NT2/D1 (cell line): ENCODE measurements around the gene NR3C1.

Experiments used
- DNase-seq: peaks from one replicate; pipeline ENCODE4 v3.0.0-alpha.2; 2011; ENCODE audit warnings: low read depth, low spot score
- H3K27me3 ChIP-seq: 2 replicates; pipeline ENCODE4 v1.6.0; 2011; ENCODE audit warnings: mild to moderate bottlenecking; ENCODE audit not compliant: insufficient read length, insufficient read depth
- H3K36me3 ChIP-seq: 2 replicates; pipeline ENCODE4 v1.6.1; 2011; ENCODE audit warnings: mild to moderate bottlenecking, low read length, mixed read lengths; ENCODE audit not compliant: insufficient read depth, insufficient read length
- H3K4me1 ChIP-seq: 2 replicates; pipeline ENCODE4 v1.5.1; 2011; ENCODE audit not compliant: insufficient read depth, insufficient read length
- H3K4me3 ChIP-seq: 2 replicates; pipeline ENCODE4 v1.5.1; 2011; ENCODE audit warnings: low read depth; ENCODE audit not compliant: insufficient read length
- H3K9ac ChIP-seq: 2 replicates; pipeline ENCODE4 v1.6.0; 2011; ENCODE audit warnings: low read depth; ENCODE audit not compliant: insufficient read length
- H3K9me3 ChIP-seq: 2 replicates; pipeline ENCODE4 v1.5.1; 2011; ENCODE audit warnings: mild to moderate bottlenecking, low read length; ENCODE audit not compliant: insufficient read depth
- SUZ12 ChIP-seq: IDR thresholded peaks from 2 replicates; pipeline ENCODE4 v1.6.1; 2011; ENCODE audit not compliant: insufficient read length, insufficient read depth; ENCODE audit errors: extremely low read depth
- YY1 ChIP-seq: IDR thresholded peaks from 2 replicates; pipeline ENCODE4 v1.6.1; 2011; ENCODE audit not compliant: insufficient read length, insufficient read depth
- ZNF274 ChIP-seq: IDR thresholded peaks from 2 replicates; pipeline ENCODE4 v1.6.1; 2011; ENCODE audit warnings: mild to moderate bottlenecking, low read depth, low read length

Gene NR3C1

DNA sequence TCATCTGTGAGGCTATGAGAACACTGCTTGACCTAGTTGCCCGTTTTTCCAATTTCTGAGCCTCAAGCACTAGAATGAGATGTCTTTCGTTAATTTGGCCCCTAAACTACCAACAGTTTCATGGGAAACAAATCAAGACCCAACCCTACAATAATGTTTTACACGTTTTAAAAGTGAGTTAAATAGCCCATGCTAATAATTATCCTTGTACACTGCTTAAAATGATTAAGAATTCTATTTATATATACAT lies 2.3 kb upstream of the NR3C1 start:
- H3K9me3 ChIP-seq, result no peaks in the 10 kb centered on the region
- H3K27me3 ChIP-seq, result peaks cover 16% of the 10 kb centered on the region
- no peak for DNase-seq
- no peak overlapping the region for H3K9ac ChIP-seq
- no peak for TF ChIP-seq SUZ12
- TF ChIP-seq ZNF274, result no peak
- TF ChIP-seq YY1, result no peak
- H3K4me3 ChIP-seq, result peak overlapping the region; percentile 61
- no peaks in the 10 kb centered on the region for H3K36me3 ChIP-seq
- no peaks in the 10 kb centered on the region for H3K4me1 ChIP-seq

DNA sequence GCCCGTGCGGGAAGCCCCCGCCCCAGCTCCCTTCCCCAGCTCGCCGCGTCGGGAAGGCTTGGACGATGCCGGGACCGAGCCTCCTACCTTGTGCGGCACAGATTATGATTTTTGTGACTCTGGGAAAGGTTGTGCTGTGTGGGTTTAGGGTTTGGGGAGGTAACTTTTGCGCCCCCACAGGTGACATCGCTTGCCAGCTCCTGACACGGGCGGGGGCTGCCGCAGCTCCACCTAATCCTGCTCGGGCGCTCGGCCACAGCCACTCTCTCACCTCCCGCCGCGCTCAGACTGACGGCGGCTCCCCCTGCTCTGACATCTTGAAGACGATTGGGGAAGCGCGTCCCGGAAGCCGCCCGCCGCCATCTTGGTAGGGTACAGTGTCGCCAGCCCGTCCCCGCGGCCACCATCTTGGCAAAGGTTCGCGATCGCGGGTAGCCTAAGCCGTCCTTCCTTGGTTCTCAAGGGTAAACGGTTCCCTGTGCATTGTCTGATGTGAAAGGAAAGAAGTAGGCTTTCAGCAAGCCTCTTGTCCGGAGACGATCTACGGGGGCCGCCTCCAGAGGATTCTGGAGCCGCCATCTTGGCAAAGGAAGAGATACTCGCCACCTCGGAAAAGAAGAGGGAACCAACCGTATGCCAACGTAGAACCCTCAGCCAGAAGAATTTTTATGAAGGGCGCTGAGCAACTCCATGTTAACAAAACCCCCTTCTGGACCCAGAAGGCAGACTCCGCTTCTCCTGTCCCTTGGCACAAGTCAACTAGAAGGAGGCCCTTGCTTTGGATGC lies 1.8 kb upstream of the NR3C1 start:
- Histone ChIP-seq H3K27me3 (peaks cover 16% of the 10 kb centered on the region), H3K9me3 (no peaks in the 10 kb centered on the region), H3K9ac (peak overlapping the region; percentile 71), H3K4me1 (no peaks in the 10 kb centered on the region), H3K36me3 (peaks cover 4% of the 10 kb centered on the region), H3K4me3 (peak overlapping the region; percentile 61)
- peak; percentile 95 for TF ChIP-seq YY1
- TF ChIP-seq ZNF274, result no peak
- DNase-seq, result peak; percentile 61

DNA sequence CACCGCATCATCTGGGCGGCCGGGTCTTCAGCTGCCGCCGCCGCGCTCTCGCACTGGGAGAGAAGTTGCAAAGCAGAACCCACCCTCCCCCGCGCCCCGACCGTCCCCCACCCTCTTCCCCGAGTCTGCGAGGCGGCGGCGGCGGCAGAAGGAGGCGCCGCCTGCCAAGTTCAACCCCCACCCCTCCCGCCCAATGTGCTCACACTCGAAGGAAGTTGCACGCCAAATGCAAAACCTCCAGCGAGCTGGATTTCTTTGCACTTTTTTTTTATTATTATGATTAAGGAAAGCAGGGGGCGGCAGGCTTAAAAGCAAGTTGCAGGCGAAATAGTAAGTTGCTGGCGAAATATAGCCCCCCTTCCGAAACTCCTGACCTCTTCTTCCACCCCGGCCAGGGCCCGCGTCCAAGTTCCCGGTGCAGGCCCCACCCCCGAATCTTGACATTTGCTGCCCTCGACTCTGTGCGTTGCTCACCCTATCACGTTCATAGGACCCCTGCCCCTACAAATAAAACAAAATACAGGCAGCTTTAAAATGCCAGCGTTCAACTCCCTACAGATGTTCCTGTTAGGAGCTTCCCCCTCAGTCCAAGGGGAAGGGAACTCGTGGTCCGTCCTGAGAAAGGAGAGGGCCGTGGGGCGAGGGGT lies 1.1 kb upstream of the NR3C1 start:
- Histone ChIP-seq H3K9me3 (no peaks in the 10 kb centered on the region), H3K27me3 (peaks cover 16% of the 10 kb centered on the region), H3K9ac (peak overlapping the region; percentile 71), H3K4me3 (peak overlapping the region; percentile 61), H3K36me3 (peaks cover 11% of the 10 kb centered on the region), H3K4me1 (no peaks in the 10 kb centered on the region)
- TF ChIP-seq SUZ12, result no peak
- no peak for TF ChIP-seq ZNF274
- no peak for TF ChIP-seq YY1
- peak; percentile 36 for DNase-seq

DNA sequence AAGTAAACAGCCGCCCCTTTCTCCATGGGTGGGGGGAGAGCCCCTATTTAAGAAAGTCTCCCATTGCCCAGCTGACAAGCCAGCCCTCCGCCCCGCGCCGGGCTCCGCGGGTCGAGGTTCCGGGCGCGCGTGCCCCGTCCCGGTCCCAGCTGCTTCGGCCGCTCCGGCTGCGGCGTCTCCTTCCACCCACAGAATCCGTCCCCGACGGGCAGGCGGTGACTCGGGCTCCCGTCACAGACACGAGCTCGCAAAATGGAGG lies 223 bp downstream of the NR3C1 start:
- Histone ChIP-seq H3K4me1 (no peaks in the 10 kb centered on the region), H3K9me3 (no peaks in the 10 kb centered on the region), H3K36me3 (peaks cover 13% of the 10 kb centered on the region), H3K9ac (peak overlapping the region; percentile 76), H3K27me3 (peaks cover 16% of the 10 kb centered on the region), H3K4me3 (peak overlapping the region; percentile 70)
- TF ChIP-seq ZNF274 (no peak), YY1 (no peak), SUZ12 (no peak)
- DNase-seq, result no peak

DNA sequence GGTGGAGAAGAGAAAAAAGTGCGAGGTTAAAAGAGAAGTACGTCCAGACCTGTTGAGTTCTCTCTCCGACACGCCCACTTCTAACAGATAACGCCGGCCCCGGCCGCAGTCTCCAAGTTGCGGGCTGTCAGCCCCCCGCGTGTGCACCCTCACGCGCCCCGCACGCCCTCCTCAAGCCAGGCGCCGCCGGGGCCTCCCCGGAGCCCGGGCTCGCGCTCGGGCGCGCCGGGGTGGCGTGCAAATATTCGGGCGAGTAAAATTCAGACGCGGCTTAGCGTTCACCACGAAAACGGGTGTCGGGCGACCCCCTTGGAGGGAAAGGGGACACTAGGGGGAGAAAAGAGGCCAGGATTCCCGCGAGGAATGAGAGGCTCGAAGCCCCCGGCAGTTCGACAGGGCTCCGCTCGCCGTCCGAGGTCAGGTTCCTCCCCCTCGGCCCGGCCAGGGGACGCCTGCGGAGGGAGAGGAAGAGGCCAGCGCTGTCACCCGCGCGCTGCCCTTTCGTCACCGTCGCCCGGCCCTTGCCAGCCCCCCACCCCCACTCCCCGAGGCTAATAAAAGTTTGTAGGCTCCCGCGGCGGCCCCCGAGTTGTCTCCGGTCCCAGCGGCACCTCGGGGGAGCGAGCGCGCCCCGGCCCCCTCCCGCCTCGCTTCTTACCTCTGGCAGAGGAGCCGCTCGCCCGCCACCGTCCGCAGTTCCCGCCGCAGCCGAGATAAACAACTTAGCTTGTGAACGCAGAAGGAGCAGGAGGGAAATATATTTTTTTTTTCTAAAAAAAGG lies 743 bp downstream of the NR3C1 start:
- Histone ChIP-seq H3K36me3 (peaks cover 13% of the 10 kb centered on the region), H3K27me3 (peaks cover 16% of the 10 kb centered on the region), H3K4me3 (peak overlapping the region; percentile 70), H3K9ac (peak overlapping the region; percentile 36), H3K9me3 (no peaks in the 10 kb centered on the region), H3K4me1 (no peaks in the 10 kb centered on the region)
- no peak for TF ChIP-seq SUZ12
- no peak for TF ChIP-seq ZNF274
- TF ChIP-seq YY1, result no peak
- peak; percentile 20 for DNase-seq

DNA sequence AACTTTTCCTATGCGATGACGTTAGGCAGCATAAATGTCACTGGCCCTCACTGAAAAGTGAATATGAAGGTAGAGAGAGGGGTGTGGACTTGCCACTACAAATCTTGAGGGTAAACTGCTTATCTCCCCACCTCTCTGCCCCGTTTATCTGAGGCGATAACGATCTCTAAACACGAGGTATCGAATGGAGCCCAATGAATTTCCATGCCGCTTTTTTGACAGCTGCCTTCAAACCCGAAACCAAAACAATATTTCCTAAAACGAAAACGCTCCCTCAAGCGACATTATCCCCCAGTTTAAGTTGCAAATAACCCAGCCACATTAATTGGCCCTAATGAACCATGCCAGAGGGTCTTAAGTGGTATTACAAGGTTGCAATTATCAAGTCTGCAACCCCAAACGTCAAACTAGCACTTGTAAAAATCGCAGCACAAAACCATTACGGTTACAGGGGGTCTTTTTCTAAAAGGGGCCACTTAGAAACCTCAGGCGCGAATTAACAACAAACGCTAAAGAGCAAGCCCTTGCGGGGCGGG lies 1.4 kb downstream of the NR3C1 start:
- peaks cover 13% of the 10 kb centered on the region for H3K36me3 ChIP-seq
- peak overlapping the region; percentile 70 for H3K4me3 ChIP-seq
- no peaks in the 10 kb centered on the region for H3K9me3 ChIP-seq
- H3K4me1 ChIP-seq, result no peaks in the 10 kb centered on the region
- peaks cover 16% of the 10 kb centered on the region for H3K27me3 ChIP-seq
- TF ChIP-seq SUZ12, result no peak
- no peak for TF ChIP-seq YY1
- no peak for TF ChIP-seq ZNF274
- no peak for DNase-seq
- H3K9ac ChIP-seq, result peak overlapping the region; percentile 44

DNA sequence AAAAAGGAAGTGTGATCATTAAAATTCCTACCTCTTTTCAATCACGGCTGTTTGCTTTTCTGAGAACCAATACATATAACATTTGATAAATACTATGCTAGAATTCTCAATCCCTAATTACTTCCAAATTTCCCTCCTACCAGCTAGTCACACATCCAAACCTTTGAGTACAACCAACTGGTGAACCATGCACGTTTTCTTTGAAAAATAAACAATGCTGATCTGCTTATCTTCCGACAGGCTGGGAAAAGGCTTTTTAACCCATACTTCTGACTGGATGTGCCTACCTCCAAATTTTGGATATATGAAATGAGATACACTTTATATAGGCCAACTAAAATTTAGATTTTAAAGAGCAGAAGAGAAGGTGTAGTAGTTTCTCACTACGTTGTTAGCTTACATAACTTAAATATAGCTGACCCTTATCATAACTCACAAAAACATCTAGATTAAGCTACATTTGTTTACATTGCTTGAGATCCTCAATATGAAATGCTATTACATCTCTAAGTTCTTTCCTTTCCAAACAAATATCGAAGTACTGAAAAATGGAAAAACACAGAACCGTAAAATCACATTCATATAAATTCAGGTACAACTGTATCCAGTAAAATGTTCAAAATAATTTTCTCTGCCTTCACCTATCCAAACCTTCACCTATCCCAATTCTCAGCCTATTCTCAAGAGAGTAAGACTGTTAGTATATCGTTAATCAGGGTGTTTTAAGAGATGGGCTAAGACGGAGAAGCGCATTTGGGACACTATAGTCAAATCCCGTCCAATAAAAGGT lies 2.1 kb downstream of the NR3C1 start:
- no peak for TF ChIP-seq YY1
- no peak for TF ChIP-seq ZNF274
- no peak for TF ChIP-seq SUZ12
- Histone ChIP-seq H3K36me3 (peaks cover 13% of the 10 kb centered on the region), H3K9ac (no peak overlapping the region), H3K9me3 (no peaks in the 10 kb centered on the region), H3K4me1 (no peaks in the 10 kb centered on the region), H3K4me3 (no peak overlapping the region), H3K27me3 (peaks cover 16% of the 10 kb centered on the region)
- no peak for DNase-seq
